ENCODE results near the gene DAB2.

Gene DAB2

GRCh38 chr5:39424736-39425637, at the start of gene DAB2:
Gene DAB2 (minus strand): TSS chr5:39424980. CDS start chr5:39394320, 30,660 bp downstream.
- ATAC-seq (ENCODE audit: low read depth) (peak; percentile 79), DNase-seq (ENCODE audit: low spot score in 2 of 2) (peak; percentile 13 to 32)
- H3K36me3 Mint-ChIP-seq, result no peaks in the 10 kb centered on the region
- H3K27me3 Mint-ChIP-seq, result peaks cover 6% of the 10 kb centered on the region
- peak within 1 kb of the TSS; percentile 81 for H3K4me3 Mint-ChIP-seq
- H3K9me3 Mint-ChIP-seq, result no peaks in the 10 kb centered on the region
- H3K4me1 Mint-ChIP-seq, result peaks cover 2% of the 10 kb centered on the region
- no peak within 1 kb of the TSS for H3K27ac Mint-ChIP-seq

GRCh38 chr5:39473156-39473775, 48.5 kb upstream of the DAB2 start:
- H3K27ac Mint-ChIP-seq, result no peak overlapping the region
- H3K4me3 Mint-ChIP-seq, result no peak overlapping the region
- peaks cover 1% of the 10 kb centered on the region for H3K36me3 Mint-ChIP-seq
- DNase-seq (ENCODE audit: low spot score in 2 of 2), result no peak
- ATAC-seq (ENCODE audit: low read depth), result no peak
- no peaks in the 10 kb centered on the region for H3K9me3 Mint-ChIP-seq
- peaks cover 2% of the 10 kb centered on the region for H3K4me1 Mint-ChIP-seq
- H3K27me3 Mint-ChIP-seq, result peaks cover 3% of the 10 kb centered on the region

GRCh38 chr5:39471836-39472508, 47.2 kb upstream of the DAB2 start:
- DNase-seq (ENCODE audit: low spot score in 2 of 2) (no peak), ATAC-seq (ENCODE audit: low read depth) (no peak)
- Mint-ChIP-seq H3K9me3 (no peaks in the 10 kb centered on the region), H3K27ac (no peak overlapping the region), H3K4me3 (no peak overlapping the region), H3K27me3 (peaks cover 3% of the 10 kb centered on the region), H3K36me3 (peaks cover 1% of the 10 kb centered on the region), H3K4me1 (peaks cover 2% of the 10 kb centered on the region)

GRCh38 chr5:39470811-39471210, 46.0 kb upstream of the DAB2 start:
- DNase-seq (ENCODE audit: low spot score in 2 of 2), result no peak
- Mint-ChIP-seq H3K4me1 (peaks cover 2% of the 10 kb centered on the region), H3K36me3 (peaks cover 1% of the 10 kb centered on the region), H3K27me3 (peaks cover 3% of the 10 kb centered on the region), H3K4me3 (no peak overlapping the region), H3K9me3 (no peaks in the 10 kb centered on the region), H3K27ac (no peak overlapping the region)
- no peak for ATAC-seq (ENCODE audit: low read depth)

GRCh38 chr5:39469777-39470415, 45.1 kb upstream of the DAB2 start:
- no peak overlapping the region for H3K4me3 Mint-ChIP-seq
- ATAC-seq (ENCODE audit: low read depth) (no peak), DNase-seq (ENCODE audit: low spot score in 2 of 2) (no peak)
- H3K27me3 Mint-ChIP-seq, result peaks cover 3% of the 10 kb centered on the region
- peaks cover under 1% of the 10 kb centered on the region for H3K36me3 Mint-ChIP-seq
- peaks cover 2% of the 10 kb centered on the region for H3K4me1 Mint-ChIP-seq
- no peaks in the 10 kb centered on the region for H3K9me3 Mint-ChIP-seq
- no peak overlapping the region for H3K27ac Mint-ChIP-seq

- no peaks in the 10 kb centered on the region for H3K36me3 Mint-ChIP-seq
- no peaks in the 10 kb centered on the region for H3K9me3 Mint-ChIP-seq
- ATAC-seq (ENCODE audit: low read depth), result no peak
- DNase-seq (ENCODE audit: low spot score in 2 of 2), result no peak
- no peak overlapping the region for H3K27ac Mint-ChIP-seq
- no peak overlapping the region for H3K4me3 Mint-ChIP-seq
- no peaks in the 10 kb centered on the region for H3K27me3 Mint-ChIP-seq
- peaks cover 2% of the 10 kb centered on the region for H3K4me1 Mint-ChIP-seq
These were observed 44.4 kb upstream of the DAB2 start for GRCh38 chr5:39469176-39469575.

- Mint-ChIP-seq H3K27ac (no peak overlapping the region), H3K27me3 (no peaks in the 10 kb centered on the region), H3K9me3 (no peaks in the 10 kb centered on the region), H3K4me3 (no peak overlapping the region), H3K36me3 (no peaks in the 10 kb centered on the region), H3K4me1 (peaks cover 6% of the 10 kb centered on the region)
- ATAC-seq (ENCODE audit: low read depth), result no peak
- no peak for DNase-seq (ENCODE audit: low spot score in 2 of 2)
These were observed 42.1 kb upstream of the DAB2 start for GRCh38 chr5:39466846-39467245.

- Mint-ChIP-seq H3K4me1 (peaks cover 13% of the 10 kb centered on the region), H3K27me3 (no peaks in the 10 kb centered on the region), H3K36me3 (no peaks in the 10 kb centered on the region), H3K27ac (no peak overlapping the region), H3K4me3 (no peak overlapping the region), H3K9me3 (no peaks in the 10 kb centered on the region)
- ATAC-seq (ENCODE audit: low read depth) (no peak), DNase-seq (ENCODE audit: low spot score in 2 of 2) (no peak)
These were observed 41.1 kb upstream of the DAB2 start for GRCh38 chr5:39465843-39466242.

- Mint-ChIP-seq H3K9me3 (no peaks in the 10 kb centered on the region), H3K36me3 (no peaks in the 10 kb centered on the region), H3K4me3 (no peak overlapping the region), H3K4me1 (peaks cover 15% of the 10 kb centered on the region), H3K27me3 (no peaks in the 10 kb centered on the region), H3K27ac (no peak overlapping the region)
- ATAC-seq (ENCODE audit: low read depth) (no peak), DNase-seq (ENCODE audit: low spot score in 2 of 2) (no peak)
These were observed 40.3 kb upstream of the DAB2 start for GRCh38 chr5:39465097-39465496.

GRCh38 chr5:39464088-39464487, 39.3 kb upstream of the DAB2 start:
- no peak overlapping the region for H3K4me3 Mint-ChIP-seq
- peaks cover 14% of the 10 kb centered on the region for H3K4me1 Mint-ChIP-seq
- DNase-seq (ENCODE audit: low spot score in 2 of 2) (no peak), ATAC-seq (ENCODE audit: low read depth) (no peak)
- H3K9me3 Mint-ChIP-seq, result no peaks in the 10 kb centered on the region
- H3K27me3 Mint-ChIP-seq, result no peaks in the 10 kb centered on the region
- H3K36me3 Mint-ChIP-seq, result no peaks in the 10 kb centered on the region
- no peak overlapping the region for H3K27ac Mint-ChIP-seq

- H3K36me3 Mint-ChIP-seq, result peaks cover 1% of the 10 kb centered on the region
- H3K4me3 Mint-ChIP-seq, result no peak overlapping the region
- peaks cover 3% of the 10 kb centered on the region for H3K9me3 Mint-ChIP-seq
- ATAC-seq (ENCODE audit: low read depth), result no peak
- peaks cover 17% of the 10 kb centered on the region for H3K4me1 Mint-ChIP-seq
- no peak overlapping the region for H3K27ac Mint-ChIP-seq
- no peak for DNase-seq (ENCODE audit: low spot score in 2 of 2)
- H3K27me3 Mint-ChIP-seq, result peaks cover 2% of the 10 kb centered on the region
These were observed 37.4 kb upstream of the DAB2 start for GRCh38 chr5:39462211-39462610.

GRCh38 chr5:39461007-39461682, 36.4 kb upstream of the DAB2 start:
- peak; percentile 99 for ATAC-seq (ENCODE audit: low read depth)

GRCh38 chr5:39459907-39460306, 35.1 kb upstream of the DAB2 start:
- peaks cover 1% of the 10 kb centered on the region for H3K36me3 Mint-ChIP-seq

More at GRCh38 chr5:39461007-39461682, 36.4 kb upstream of the DAB2 start:
- Mint-ChIP-seq H3K4me1 (peaks cover 25% of the 10 kb centered on the region), H3K27ac (no peak overlapping the region), H3K9me3 (peaks cover 3% of the 10 kb centered on the region), H3K27me3 (peaks cover 4% of the 10 kb centered on the region), H3K36me3 (peaks cover 1% of the 10 kb centered on the region), H3K4me3 (peak overlapping the region; percentile 1)
- peak; percentile 21 to 41 for DNase-seq (ENCODE audit: low spot score in 2 of 2)

More at GRCh38 chr5:39459907-39460306, 35.1 kb upstream of the DAB2 start:
- Mint-ChIP-seq H3K27ac (no peak overlapping the region), H3K9me3 (peaks cover 3% of the 10 kb centered on the region), H3K4me3 (no peak overlapping the region), H3K27me3 (peaks cover 4% of the 10 kb centered on the region), H3K4me1 (peaks cover 32% of the 10 kb centered on the region)
- ATAC-seq (ENCODE audit: low read depth), result no peak
- no peak for DNase-seq (ENCODE audit: low spot score in 2 of 2)
